Fibroblast of mammary gland (primary cell): ENCODE data around the gene OPCML.

Experiments used
- DNase-seq: peaks from one replicate; pipeline ENCODE4 v3.0.0-alpha.2; 2010; ENCODE audit warnings: low read depth
- H3K4me3 ChIP-seq: 2 replicates; pipeline ENCODE4 v1.5.1; 2011; ENCODE audit warnings: low read depth, mild to moderate bottlenecking, low read length, moderate library complexity; ENCODE audit not compliant: control insufficient read depth
- CTCF ChIP-seq: conservative IDR thresholded peaks from 2 replicates; pipeline ENCODE4 v1.5.1; 2011; ENCODE audit warnings: low read depth, low read length, inconsistent platforms; ENCODE audit not compliant: control insufficient read depth, insufficient read depth

The OPCML gene

GRCh38 chr11:133134314-133135173 lies 397.8 kb downstream of the OPCML start:
- no peak overlapping the region for H3K4me3 ChIP-seq
- DNase-seq = peak; percentile 19
- peak; percentile 51 for TF ChIP-seq CTCF

GRCh38 chr11:133133606-133134005 lies 398.7 kb downstream of the OPCML start:
- no peak for DNase-seq
- H3K4me3 ChIP-seq = no peak overlapping the region
- TF ChIP-seq CTCF = no peak

GRCh38 chr11:133133050-133133449 lies 399.3 kb downstream of the OPCML start:
- TF ChIP-seq CTCF = no peak
- no peak overlapping the region for H3K4me3 ChIP-seq
- no peak for DNase-seq

GRCh38 chr11:133127741-133128140 lies 404.6 kb downstream of the OPCML start:
- TF ChIP-seq CTCF = no peak
- no peak for DNase-seq
- H3K4me3 ChIP-seq = no peak overlapping the region

- no peak for TF ChIP-seq CTCF
- H3K4me3 ChIP-seq = no peak overlapping the region
- no peak for DNase-seq
Observed at GRCh38 chr11:133123796-133124195, 408.5 kb downstream of the OPCML start.

GRCh38 chr11:133123366-133123765 lies 408.9 kb downstream of the OPCML start:
- H3K4me3 ChIP-seq = no peak overlapping the region
- TF ChIP-seq CTCF = no peak
- no peak for DNase-seq
